Measurements from ENCODE around the gene MAP3K9.

MAP3K9 gene

DNA sequence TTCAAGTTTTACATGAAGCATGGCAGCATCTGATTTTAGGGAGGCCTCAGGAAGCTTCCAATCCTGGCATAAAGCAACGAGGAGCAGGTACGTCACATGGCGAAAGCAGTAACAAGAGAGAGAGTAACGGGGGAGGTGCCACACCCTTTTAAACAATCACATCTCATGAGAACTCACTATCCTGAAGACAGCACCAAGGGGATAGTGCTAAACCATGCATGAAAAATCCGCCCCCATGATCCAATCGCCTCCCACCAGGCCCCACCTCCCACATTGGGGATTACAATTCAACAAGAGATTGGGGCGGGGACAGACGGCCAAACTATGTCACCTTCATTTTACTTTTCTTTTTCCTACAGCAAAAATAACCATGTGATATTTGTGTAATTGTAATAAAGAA, 7.2 kb upstream of the MAP3K9 start:
- DNase-seq, result no peak

DNA sequence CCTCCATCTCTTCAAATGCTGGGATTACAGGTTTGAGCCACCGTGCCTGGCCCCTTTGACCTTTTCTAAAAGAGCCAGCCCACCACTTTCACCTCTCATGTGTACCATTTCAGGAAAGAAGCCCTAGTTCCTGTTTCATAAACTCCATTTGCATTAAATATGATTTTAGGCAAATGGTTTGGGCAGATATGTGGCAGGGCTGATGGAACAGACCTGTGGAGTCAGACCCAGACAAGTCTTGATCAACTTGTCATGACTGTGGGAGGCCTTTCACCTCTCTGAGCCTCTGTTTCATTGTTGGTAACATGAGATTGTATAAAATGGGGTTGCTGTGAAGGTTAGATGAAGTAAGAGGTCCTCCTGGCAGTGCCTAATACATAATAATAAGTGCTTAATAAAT, 5.2 kb upstream of the MAP3K9 start:
- no peak for DNase-seq

DNA sequence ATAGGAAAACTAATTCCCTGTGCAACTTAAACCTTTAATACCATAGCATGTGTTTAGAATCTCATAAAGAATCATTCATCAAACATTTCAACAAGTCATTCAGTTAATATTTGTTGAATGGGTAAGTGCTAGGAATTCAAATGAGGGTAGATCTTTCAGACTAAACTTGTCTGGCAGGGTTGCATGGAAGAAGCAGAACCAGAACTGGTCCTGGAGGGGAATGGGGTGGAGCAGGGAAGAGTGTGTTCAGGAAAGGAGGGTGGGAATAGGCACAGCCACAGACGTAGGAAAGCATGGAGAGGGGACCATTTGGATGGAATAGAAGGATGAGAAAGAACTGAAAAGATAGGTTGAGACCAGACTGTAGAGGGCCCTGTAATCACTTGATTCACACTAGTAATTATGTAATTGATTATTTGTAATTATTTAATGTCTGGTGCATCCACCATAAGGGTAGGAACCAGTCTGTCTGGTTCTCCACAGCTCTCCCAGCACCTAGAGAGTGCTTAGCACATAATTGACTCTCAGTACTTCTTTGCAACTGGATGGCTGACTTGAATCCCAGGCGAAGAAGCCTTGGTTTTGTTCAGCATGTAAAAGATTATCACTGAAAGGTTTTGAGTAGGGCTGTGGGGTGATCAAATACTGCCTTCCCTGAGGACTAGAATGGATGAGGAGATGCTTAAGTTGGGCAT, 3.0 kb upstream of the MAP3K9 start:
- DNase-seq, result no peak

DNA sequence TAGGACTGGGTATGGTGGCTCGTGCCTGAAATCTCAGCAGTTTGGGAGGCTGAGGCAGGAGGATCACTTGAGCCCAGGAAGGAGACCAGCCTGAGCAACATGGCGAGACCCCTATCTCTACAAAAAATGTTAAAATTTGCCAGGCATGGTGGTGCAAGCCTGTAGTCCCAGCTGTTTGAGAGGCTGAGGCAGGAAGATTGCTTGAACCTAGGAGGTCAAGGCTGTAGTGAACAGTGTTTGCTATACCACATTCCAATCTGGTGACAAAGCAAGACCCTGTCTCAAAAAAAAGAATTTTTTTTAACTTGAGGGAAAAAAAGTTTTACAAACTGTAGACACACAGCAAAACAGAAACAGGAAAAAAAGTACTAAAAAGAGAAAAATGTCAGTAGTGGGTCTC, 2.3 kb upstream of the MAP3K9 start:
- DNase-seq, result no peak

DNA sequence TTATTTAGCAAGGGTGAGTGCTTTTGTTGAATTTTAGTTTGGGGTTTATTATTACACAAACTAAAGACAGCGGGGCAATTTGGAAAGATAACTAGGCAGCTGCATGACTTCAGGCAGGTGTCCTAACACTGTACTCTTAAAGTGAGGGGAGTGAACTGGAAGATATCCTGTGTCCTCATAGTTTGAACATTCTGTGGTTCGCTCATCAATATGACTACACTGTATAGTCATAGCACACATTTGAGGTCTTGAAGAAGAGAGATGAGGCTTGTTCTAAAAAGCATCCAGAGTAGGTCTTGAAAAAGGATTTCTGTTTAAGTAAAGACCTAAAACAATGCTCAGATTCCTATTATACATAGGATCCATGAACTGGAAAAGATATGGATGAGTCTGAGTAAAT, 1.7 kb upstream of the MAP3K9 start:
- no peak for DNase-seq

DNA sequence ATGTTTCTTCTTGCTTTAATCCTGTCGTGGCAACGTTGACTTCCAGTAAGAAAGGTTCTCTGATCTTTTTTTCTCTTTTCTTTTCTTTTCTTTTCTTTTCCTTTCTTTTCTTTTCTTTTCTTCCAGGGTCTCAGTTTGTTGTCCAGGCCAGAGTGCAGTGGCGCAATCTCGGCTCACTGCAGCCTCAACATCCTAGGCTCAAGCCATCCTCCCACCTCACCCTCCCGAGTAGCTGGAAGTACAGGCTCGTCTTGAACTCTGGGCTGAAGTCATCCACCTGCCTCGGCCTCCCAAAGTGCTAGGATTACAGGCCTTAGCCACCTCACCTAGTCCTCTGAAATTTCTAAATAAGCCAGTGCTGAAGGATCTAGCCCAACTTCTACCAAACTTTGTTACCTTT, 1.3 kb upstream of the MAP3K9 start:
- no peak for DNase-seq

DNA sequence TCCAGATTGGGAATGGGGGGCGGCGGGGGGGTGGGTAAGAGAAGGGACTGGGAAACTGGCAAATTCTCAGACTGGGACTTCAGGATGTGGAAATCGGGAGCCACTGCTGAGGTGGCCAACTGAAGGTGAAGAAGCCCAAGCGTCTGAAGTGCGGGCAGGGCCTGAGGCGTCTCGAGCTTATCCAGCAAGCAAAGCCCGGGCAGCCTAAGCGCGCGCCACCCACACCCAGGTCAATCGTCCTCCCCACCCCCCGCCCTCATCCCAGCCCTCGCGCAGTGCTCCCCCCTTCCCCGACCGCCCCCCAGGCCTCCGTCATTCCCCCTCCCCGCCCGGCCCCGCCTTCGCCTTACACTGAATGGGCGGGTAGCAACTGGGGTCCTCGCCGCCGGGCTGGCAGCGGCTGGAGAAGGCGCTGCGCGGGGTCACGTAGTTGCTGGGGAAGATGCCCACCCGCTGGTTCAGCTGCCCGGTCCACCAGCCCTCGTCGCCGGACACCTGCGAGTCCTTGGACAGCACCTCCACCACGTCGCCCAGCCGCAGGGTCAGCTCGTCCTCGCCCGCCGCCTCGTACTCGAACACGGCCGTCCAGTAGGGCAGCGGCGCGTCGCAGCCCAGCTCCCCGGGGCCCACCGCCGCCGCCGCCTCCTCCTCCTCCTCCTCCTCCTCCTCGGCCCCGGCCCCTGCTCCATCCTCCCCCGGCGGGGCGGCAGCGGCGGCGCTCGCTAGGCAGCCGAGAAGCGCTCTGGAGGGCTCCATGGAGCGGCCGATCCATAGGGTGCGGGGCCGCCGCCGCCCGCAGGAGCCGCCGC, 693 bp downstream of the MAP3K9 start:
- peak; percentile 31 for DNase-seq

DNA sequence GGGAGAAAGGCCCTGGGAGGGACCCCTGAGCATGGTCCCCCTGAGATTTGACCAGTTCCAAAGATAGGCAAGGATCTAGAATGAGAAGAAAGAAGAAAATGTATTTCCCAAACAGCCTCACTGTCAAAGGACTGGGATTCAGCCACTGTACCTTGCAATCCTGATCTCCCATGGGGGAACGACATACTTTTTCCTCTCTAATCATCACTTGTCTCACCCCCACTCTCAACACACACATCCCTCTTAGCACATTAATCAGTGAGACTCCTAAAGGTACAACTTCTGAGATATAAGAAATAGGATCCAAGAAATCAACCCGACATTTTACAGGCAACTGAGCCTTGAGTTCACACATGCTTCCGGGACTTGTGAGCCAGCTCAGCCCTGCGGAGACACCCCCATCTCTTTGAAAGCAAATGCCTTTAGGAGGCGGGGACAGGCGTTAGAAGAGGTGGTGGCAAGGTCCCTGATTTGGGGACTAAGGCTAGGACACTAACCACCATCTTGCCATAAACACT, 1.4 kb downstream of the MAP3K9 start:
- peak; percentile 45 for DNase-seq

DNA sequence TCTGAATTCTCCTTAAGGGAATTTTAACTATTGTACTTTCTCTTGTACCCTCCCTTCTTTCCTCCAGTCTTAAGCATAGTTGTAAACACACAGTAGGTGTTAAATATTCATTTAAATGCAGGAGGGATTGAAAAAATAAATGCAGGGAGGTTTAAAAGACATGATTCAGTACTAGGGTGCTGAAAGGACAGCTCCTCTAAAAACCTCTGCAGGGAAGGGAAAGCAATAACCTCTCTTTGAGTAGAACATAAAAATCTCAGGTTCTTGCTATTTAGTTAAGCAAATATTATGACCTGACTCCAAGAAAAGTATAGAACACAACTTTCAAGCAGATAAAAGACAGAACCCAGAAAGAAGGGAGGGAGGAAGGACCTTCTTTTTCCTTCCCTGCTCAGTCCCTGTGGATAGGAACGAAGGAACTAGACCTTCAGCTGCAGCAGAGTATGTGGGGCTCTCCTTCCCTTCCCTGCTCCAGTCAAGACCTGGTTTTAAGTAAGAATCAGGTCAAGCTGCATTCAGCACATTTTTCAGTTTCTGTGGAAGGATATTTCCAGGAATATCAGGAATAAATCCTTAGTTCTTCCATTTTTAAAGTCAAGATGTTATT, 4.7 kb downstream of the MAP3K9 start:
- DNase-seq, result no peak

DNA sequence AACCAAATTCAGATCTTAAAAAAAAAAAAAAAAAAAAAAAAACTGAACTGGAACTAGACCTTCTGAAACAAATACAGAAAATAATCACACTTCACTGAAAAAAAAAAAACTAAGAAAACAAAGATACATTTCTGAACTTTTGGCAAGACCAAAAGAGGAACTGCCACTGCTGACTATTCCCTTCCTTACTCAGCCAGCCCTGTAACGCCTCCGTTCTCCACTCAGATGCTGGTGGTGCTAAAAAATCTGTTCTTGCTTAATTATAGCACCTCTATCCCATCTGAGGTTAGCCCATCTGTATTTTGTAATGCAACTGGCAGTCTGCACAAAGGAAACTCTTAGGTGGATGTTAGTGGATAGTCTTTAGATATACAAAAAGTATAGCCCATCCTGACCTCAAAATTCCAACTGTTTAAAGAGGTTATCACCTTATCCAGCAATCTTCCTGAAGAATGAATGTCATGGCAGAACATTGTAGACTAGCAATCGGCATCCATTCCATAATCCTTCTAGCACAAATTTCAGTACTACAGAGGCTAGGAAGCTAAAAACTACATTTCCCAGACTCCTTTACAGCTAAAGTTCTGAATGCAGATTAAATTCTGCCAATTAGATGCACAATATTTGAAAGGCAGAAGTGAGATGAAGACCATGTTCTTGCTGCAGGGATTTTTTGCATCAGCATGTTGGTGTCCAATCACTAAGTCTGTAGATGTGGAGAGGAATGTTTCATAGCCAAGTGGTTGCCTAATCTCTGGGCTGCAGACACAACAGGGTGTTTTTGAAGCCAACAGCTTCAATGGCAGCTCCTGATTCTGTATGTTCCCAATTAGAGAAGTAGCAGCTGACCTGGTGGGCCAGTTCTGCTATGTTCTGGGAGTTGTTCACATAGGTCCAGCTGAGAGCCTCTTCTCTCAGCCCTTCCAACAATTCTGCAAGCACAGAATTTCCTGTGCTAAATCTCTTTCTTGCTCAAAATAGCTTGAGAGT, 5.7 kb downstream of the MAP3K9 start:
- DNase-seq, result no peak

DNA sequence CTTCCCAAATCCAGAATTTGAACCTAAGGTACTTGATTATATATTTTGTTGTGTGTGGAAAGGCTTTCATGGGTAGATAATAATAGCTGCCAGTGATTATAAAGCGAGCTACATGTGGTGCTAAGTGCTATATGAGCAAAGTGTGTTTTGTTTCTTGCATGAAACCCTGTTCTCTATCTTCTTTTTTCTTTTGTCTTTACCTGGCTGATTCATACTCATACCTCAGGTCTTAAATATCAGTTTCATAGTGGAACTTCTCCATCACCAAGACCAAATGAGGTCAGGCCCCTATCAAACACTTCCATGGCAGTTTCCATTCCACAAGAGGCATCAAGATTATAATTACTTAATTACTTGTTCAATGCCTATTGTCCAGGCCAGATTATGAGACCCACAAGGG, 6.9 kb downstream of the MAP3K9 start:
- DNase-seq, result no peak

DNA sequence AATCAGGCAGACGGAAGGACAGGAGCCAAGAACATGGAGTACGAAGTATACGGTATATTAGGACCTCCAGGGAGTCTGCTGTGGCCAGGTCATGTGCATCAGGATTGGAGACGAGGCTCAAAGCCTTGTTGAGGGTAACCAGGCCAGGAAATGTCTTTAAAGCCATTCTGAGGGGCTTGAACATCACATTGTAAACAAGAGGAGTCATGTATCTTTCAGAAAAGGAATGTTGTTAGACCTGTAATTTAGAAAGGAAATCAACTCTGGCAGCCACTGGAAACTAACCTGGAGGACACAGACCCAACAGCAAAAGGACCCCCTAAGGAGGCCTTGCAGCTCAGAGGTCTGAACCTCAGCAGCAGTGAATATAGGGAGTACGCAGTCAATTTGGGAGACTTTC, 7.5 kb downstream of the MAP3K9 start:
- no peak for DNase-seq

DNA sequence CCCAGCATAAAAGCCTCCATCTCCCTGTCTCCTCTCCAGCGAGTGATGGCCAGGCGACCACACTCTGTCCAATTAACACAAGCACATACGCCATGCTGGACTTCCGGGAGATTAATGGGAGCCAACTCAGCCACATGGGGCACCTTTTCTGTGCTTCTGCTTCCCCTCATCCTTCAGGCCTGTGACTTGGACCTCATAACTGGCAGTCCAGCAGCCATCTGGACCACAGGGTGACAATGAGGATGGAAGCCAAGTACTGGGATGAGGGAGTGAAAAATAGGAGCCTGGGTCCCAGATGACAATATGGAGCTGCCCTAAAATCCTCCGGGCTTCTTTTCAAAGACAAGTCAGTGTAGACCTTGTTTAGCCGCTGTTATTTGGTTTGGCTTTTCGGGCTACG, 12.8 kb downstream of the MAP3K9 start:
- no peak for DNase-seq

DNA sequence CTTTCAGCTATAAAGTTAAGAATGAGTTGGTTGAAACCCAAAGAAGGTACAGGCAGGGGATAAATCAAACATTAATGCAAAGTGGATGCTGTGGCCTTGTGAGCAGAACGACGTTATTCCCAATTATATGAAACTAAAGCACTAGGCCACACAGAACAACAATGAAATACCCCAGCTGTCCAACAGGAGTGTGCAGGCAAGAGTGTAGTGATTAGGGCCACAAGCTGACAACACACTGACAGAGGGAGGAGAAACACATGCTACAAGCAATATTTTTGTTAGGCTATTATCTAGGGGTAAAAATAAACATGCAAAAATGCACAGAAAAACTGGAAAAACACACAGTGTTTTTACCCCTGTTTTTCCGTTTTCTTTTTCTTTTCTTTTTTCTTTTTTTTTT, 15.0 kb downstream of the MAP3K9 start:
- no peak for DNase-seq

DNA sequence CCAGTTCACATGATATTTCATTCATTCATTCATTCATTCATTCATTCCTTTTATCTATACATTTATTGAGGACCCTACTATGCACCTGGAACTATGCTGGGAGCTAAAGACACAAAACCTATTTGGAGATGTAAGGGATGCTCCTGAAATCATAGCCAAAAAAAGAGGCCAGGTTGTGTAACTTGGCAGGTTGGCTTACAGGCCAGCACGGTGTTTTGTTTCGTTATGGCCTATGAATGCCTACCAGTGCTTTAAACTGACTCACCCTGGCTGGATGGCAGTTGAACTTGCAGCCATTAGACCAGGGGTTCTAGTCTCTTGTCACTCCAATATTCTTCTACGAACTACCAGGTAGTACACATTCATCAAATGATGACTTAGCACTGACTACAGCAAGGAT, 15.7 kb downstream of the MAP3K9 start:
- DNase-seq, result no peak

DNA sequence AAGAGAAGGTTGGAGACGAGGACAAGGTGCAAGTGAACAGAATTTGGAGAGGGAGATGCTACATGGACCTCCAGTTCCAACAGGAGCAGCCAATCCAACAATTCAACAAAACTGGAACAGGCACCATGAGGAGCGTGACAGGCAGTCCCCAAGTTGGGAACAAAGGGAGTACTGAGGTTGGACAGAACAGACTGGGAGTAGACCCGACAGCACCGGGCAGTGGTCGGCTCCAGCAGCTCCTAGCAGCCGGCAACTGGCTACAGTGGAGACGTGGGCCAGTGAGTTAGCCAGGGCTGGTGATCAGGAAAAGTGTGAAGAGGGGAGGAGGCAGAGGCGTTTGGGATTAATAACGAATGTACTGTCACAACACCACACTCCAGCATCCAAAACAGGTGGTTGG, 16.4 kb downstream of the MAP3K9 start:
- DNase-seq, result no peak

DNA sequence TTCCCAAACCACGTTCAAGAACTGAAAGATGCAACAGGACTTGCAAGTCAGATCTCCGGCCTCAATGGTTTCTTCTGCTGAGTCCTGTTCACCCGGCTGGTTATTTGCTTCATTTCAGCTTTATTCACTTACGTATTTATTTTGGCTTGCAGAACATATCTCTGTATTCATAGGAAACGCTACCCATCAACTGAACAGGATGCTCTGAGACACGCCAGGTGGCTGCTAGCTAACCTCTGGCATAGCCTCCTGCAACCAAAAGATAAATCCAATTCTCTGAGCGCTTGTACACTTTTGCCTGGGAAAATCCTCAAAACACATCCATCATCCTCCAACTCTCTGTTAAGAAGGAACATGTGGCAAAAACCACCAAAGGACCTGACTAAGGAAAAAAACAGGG, 17.3 kb downstream of the MAP3K9 start:
- no peak for DNase-seq

DNA sequence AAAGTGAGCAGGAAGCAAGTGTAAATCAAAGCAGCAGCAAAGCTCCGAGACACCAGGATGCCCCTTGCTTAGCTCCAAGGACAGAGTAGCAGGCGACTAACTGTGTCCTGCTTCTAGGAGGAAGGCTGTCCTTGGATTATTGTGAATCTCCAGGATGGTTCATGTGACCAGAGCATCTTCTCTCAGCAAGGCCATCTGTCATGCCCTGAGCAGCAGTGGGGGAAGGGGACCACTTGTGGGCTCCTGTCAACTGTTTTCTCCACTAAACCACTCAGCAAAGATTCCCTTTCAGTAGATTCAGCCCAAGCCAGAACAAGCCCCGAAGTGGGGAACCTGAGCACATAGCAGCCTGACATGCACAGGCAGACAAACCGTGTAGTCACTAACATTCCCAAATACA, 19.4 kb downstream of the MAP3K9 start:
- no peak for DNase-seq

DNA sequence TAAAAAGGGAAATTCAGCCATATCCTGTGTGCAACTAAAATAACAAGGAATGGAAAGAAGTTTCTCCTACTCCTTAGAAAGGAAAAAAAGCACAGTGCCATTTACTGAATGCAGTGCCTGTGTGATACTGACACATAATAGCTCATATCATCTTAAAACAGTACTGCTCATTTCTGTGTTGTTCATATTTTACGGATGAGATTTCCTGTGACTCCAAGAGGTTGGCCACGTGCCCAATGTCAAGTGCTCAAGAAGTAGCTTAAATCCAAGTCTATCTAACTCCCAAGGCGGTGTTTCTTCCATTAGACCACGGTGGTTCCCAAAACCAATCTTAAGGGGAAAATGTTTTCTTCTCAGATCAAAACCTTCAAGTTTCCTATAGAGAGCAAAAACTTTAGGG, 20.0 kb downstream of the MAP3K9 start:
- DNase-seq, result no peak

DNA sequence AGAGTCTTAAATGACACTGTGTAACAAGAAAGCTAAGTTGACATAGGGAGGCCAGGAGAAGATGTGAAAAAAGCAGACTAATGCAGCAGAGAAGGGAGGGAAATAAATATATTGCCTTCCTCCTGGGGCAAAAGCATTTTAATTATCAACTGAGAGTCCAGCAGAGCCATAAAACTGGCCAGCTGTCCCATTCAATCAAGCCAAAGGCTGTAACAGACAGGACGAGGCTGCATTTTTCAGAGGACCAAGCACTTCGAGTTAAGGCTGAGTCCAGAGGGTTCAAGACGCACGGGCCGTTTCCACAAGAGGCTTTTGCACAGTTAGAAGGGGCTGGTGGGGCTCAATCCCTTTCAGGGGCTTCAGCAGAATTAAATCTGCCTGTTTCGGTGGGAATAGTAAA, 20.4 kb downstream of the MAP3K9 start:
- DNase-seq, result no peak

DNA sequence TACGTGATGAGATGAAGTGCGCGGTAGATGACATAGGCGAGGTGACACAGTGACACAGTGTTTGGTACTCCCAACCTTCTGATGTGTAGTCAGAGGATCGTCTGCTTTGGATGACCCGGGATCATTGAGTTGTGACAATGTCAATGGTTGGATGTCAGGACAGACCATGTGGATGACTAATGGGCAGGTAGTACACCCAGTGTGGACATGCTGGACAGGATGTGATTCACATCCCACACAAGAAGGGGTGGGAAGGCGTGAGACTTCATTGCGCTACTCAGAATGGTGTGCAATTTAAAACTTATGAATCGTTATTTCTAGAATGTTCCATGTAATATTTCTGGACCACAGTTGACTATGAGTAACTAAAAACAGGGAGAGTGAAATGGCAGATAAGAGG, 23.8 kb downstream of the MAP3K9 start:
- no peak for DNase-seq

DNA sequence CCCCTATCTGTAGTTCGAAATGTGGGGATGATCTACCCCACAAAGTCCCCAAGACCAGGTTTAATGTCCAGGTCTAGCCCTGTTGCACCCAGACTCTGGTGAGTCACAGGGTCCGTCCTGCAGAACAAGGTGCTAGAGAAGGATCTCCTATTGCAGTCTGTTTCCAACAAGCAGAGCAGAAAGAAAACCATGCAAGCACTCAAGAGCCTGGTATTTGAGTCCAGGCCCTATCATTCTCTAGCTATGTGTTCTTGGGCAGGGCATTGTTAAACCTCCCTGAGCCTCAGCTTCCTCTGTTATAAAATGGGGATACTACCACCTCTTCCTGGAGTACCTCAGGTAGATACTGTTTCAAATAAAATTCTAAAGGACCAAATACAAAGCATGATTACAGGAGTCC, 24.4 kb downstream of the MAP3K9 start:
- no peak for DNase-seq

DNA sequence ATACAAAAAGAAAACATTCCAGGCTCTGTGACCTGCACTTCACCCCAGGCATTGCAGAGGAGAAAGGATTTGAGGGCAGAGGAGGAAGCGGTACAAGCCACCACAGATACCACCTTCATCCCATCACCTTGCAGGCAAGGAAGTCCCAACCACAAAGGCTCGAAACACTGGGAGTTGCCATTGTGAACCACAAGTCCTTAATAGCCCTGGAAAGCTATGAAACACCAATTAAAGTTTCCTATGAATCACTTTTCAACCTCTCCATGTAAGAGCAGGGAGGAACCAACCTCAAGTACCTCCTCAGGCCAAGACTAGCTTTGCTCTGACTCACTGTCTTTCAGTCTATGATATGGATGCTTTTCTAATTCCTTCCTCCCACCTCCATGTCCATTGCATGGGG, 27.0 kb downstream of the MAP3K9 start:
- DNase-seq, result no peak
